HEK293T (cell line): Measurements from ENCODE around the gene RELB.

Source experiments
- CTCF ChIA-PET: fragments of 350-600 bp; formaldehyde crosslinking; extraction: SDS; loops from one replicate; lab custom pipeline; 2021; ENCODE audit warnings: antibody characterized with exemption, inconsistent platforms; lab: Yijun Ruan, JAX
- POLR2A ChIA-PET: fragments of 350-600 bp; formaldehyde crosslinking; extraction: SDS; loops from one replicate; lab custom pipeline; 2020; ENCODE audit warnings: antibody characterized with exemption, inconsistent platforms; lab: Yijun Ruan, JAX
- DNase-seq: peaks from one replicate; pipeline ENCODE4 v3.0.0; 2012; ENCODE audit warnings: mixed read lengths; ENCODE audit errors: extremely low spot score
- ARNT ChIP-seq: fragments of 450-650 bp; IDR thresholded peaks from 2 replicates; pipeline ENCODE4 v1.6.1; 2017; ENCODE audit warnings: mild to moderate bottlenecking
- BHLHE40 ChIP-seq: fragments of 450-650 bp; IDR thresholded peaks from 2 replicates; pipeline ENCODE4 v1.6.1; 2016; ENCODE audit warnings: mild to moderate bottlenecking, moderate library complexity, borderline replicate concordance
- CTBP1 ChIP-seq: fragments of 450-650 bp; IDR thresholded peaks from 2 replicates; pipeline ENCODE4 v1.6.1; 2016; ENCODE audit warnings: borderline replicate concordance
- ELF4 ChIP-seq: fragments of 450-650 bp; IDR thresholded peaks from 2 replicates; pipeline ENCODE4 v1.6.1; 2017; ENCODE audit warnings: antibody characterized with exemption
- FOXA1 ChIP-seq: fragments of 450-650 bp; IDR thresholded peaks from 2 replicates; pipeline ENCODE4 v1.6.1; 2016; ENCODE audit warnings: mild to moderate bottlenecking
- FOXK2 ChIP-seq: fragments of 450-650 bp; IDR thresholded peaks from 2 replicates; pipeline ENCODE4 v1.6.1; 2016; ENCODE audit warnings: mild to moderate bottlenecking
- FOXM1 ChIP-seq: fragments of 450-650 bp; IDR thresholded peaks from 2 replicates; pipeline ENCODE4 v1.6.1; 2017; ENCODE audit warnings: mild to moderate bottlenecking, borderline replicate concordance
- HDGF ChIP-seq: fragments of 450-650 bp; IDR thresholded peaks from 2 replicates; pipeline ENCODE4 v1.6.1; 2017; ENCODE audit warnings: antibody characterized with exemption, borderline replicate concordance
- L3MBTL2 ChIP-seq: fragments of 450-650 bp; conservative IDR thresholded peaks from 2 replicates; pipeline ENCODE4 v1.6.1; 2016; ENCODE audit warnings: mild to moderate bottlenecking
- LEF1 ChIP-seq: fragments of 450-650 bp; IDR thresholded peaks from 2 replicates; pipeline ENCODE4 v1.6.1; 2017; ENCODE audit warnings: mild to moderate bottlenecking, borderline replicate concordance
- NFRKB ChIP-seq: fragments of 450-650 bp; IDR thresholded peaks from 2 replicates; pipeline ENCODE4 v1.6.1; 2016; ENCODE audit warnings: mild to moderate bottlenecking, moderate library complexity
- PKNOX1 ChIP-seq: fragments of 450-650 bp; IDR thresholded peaks from 2 replicates; pipeline ENCODE4 v1.6.1; 2016
- SP1 ChIP-seq: fragments of 450-650 bp; IDR thresholded peaks from 2 replicates; pipeline ENCODE4 v1.6.1; 2017
- SUZ12 ChIP-seq: fragments of 450-650 bp; IDR thresholded peaks from 2 replicates; pipeline ENCODE4 v1.6.1; 2016; ENCODE audit warnings: mild to moderate bottlenecking
- TARDBP ChIP-seq: fragments of 450-650 bp; IDR thresholded peaks from 2 replicates; pipeline ENCODE4 v1.6.1; 2016
- ZNF384 ChIP-seq: fragments of 450-650 bp; IDR thresholded peaks from 2 replicates; pipeline ENCODE4 v1.6.1; 2016

The RELB gene

GRCh38 chr19:45082170-45082569 lies 80.9 kb downstream of the RELB start:
- DNase-seq = no peak
- ChIA-PET CTCF (no interaction called here), POLR2A (no interaction called here)
- TF ChIP-seq TARDBP = no peak
- no peak for TF ChIP-seq L3MBTL2
- no peak for TF ChIP-seq FOXA1
- no peak for TF ChIP-seq PKNOX1
- no peak for TF ChIP-seq SP1
- no peak for TF ChIP-seq ZNF384
- no peak for TF ChIP-seq HDGF
- TF ChIP-seq ARNT = no peak
- no peak for TF ChIP-seq CTBP1
- no peak for TF ChIP-seq SUZ12

- ChIA-PET POLR2A (no interaction called here), CTCF (no interaction called here)
- TF ChIP-seq ARNT (no peak), L3MBTL2 (no peak), CTBP1 (no peak), SP1 (no peak), NFRKB (no peak), FOXA1 (no peak), ELF4 (no peak), LEF1 (no peak), ZNF384 (no peak), FOXK2 (no peak), SUZ12 (no peak), HDGF (no peak), BHLHE40 (no peak), PKNOX1 (no peak), FOXM1 (no peak), TARDBP (no peak)
- DNase-seq = no peak
Observed at GRCh38 chr19:45086480-45086879, 85.2 kb downstream of the RELB start.

- CTCF ChIA-PET = no interaction called here
- DNase-seq = no peak
- POLR2A ChIA-PET = no interaction called here
- TF ChIP-seq SUZ12 (no peak), CTBP1 (no peak), NFRKB (no peak), LEF1 (no peak), TARDBP (no peak), SP1 (no peak), L3MBTL2 (no peak), ZNF384 (no peak), FOXA1 (no peak), BHLHE40 (no peak), ARNT (no peak), FOXM1 (no peak), FOXK2 (no peak), ELF4 (no peak), PKNOX1 (no peak), HDGF (no peak)
Observed at GRCh38 chr19:45087531-45087930, 86.3 kb downstream of the RELB start.
